Liver (tissue), 9 donors: ENCODE measurements around the gene ACOT2. TPM values are rescaled to one million over a fixed set of nuclear protein-coding genes. Genes with fewer than 3 reads are reported as not detected.
"Not testable (repeated sequence)": the region's sequence is repeated elsewhere in the genome, so short reads cannot be mapped to it uniquely, and the experiment has no call there.

Experiments used
- DNase-seq: peaks from one replicate; pipeline ENCODE4 v3.0.0-alpha.2; 2017; ENCODE audit warnings: low spot score
- H3K27ac ChIP-seq, 2 donors: one replicate each; pipeline ENCODE4 v1.7.0; 2013; ENCODE audit warnings: inconsistent platforms in 2 of 2, low read length in 2 of 2, control low read depth in 1 of 2, low read depth in 1 of 2, mild to moderate bottlenecking in 1 of 2
- H3K27me3 ChIP-seq, 4 donors: one replicate each; pipeline versions ENCODE4 v1.6.1 to v1.7.0; 2013; ENCODE audit warnings: low read length in 3 of 4, inconsistent platforms in 1 of 4, mild to moderate bottlenecking in 1 of 4, moderate library complexity in 1 of 4; ENCODE audit not compliant: control insufficient read depth in 4 of 4, insufficient read depth in 4 of 4
- H3K36me3 ChIP-seq, 4 donors: one replicate each; pipeline versions ENCODE4 v1.6.1 to v1.7.0; 2013; ENCODE audit warnings: low read length in 3 of 4, mild to moderate bottlenecking in 3 of 4, low read depth in 1 of 4, moderate library complexity in 1 of 4; ENCODE audit not compliant: control insufficient read depth in 4 of 4, insufficient read depth in 3 of 4
- H3K4me1 ChIP-seq, 4 donors: one replicate each; pipeline versions ENCODE4 v1.6.1 to v1.7.0; 2013; ENCODE audit warnings: low read length in 3 of 4, mild to moderate bottlenecking in 3 of 4, moderate library complexity in 1 of 4; ENCODE audit not compliant: control insufficient read depth in 4 of 4, insufficient read depth in 4 of 4
- H3K4me3 ChIP-seq, 3 donors: one replicate each; pipeline versions ENCODE4 v1.6.1 to v1.7.0; 2013; ENCODE audit warnings: low read length in 3 of 3, control low read depth in 1 of 3, low read depth in 1 of 3, mild to moderate bottlenecking in 1 of 3
- H3K9ac ChIP-seq, 2 donors: one replicate each; pipeline ENCODE4 v1.7.0; 2013; ENCODE audit warnings: low read length in 2 of 2, mild to moderate bottlenecking in 2 of 2, moderate library complexity in 2 of 2, control low read depth in 1 of 2, low read depth in 1 of 2
- H3K9me3 ChIP-seq, 4 donors: one replicate each; pipeline versions ENCODE4 v1.6.1 to v1.7.0; 2013; ENCODE audit warnings: low read length in 3 of 4; ENCODE audit not compliant: control insufficient read depth in 4 of 4
- HNF4A ChIP-seq, 2 donors: conservative IDR thresholded peaks; 2 replicates each; pipeline ENCODE4 v1.6.1; 2016; ENCODE audit warnings: antibody characterized with exemption in 2 of 2, mild to moderate bottlenecking in 2 of 2
- RXRA ChIP-seq, 2 donors: IDR thresholded peaks; 2 replicates each; pipeline ENCODE4 v1.6.1; 2017 to 2018; ENCODE audit warnings: antibody characterized with exemption in 2 of 2, mild to moderate bottlenecking in 1 of 2
- WGBS: extraction: QIAGEN DNeasy Blood & Tissue Kit; methylation state at CpG from one replicate; pipeline ENCODE4 v1.1.7; 2013; 5-methylcytosine and 5-hydroxymethylcytosine counted together
- polyA plus RNA-seq, 2 donors: library from polyadenylated mRNA; stranded (reverse) in 1 of 2; unstranded in 1 of 2; fragments of 200-250 nt in 1 of 2; fragments of >200 nt in 1 of 2; fragmentation: Nextera tagmentation in 1 of 2; extraction: Ambion mirVana in 1 of 2; gene quantifications; one replicate each; pipeline versions ENCODE4 v1.2.1 to v1.2.3, GENCODE V29; 2013 to 2015
- total RNA-seq, 2 donors: library from RNA; depleted of rRNA; stranded (reverse); fragments of >200 nt; gene quantifications; one replicate each; pipeline ENCODE4 v1.2.3, GENCODE V29; 2014
- donor health status: healthy.
- donor health status: healthy.
- donor health status: healthy.
- donor health status: healthy.
- donor health status: healthy.

ACOT2 gene
- total and polyA plus RNA-seq, 4 donors: 51.2 to 189 (median 151) TPM

- peak in 1 of 2 donors; percentile 15 for TF ChIP-seq HNF4A (conservative IDR thresholded peaks at IDR 0.05)
- not testable (repeated sequence) for H3K27ac ChIP-seq, H3K27me3 ChIP-seq, H3K4me3 ChIP-seq, DNase-seq, H3K4me1 ChIP-seq, H3K9ac ChIP-seq, H3K9me3 ChIP-seq, H3K36me3 ChIP-seq
- WGBS: 24% methylated on average over 2 of the region's 2 CpGs
Measured at GRCh38 chr14:73557201-73557600, 11.8 kb upstream of the ACOT2 start.

GRCh38 chr14:73558238-73558637 is 10.8 kb upstream of the ACOT2 start:
- H3K9ac ChIP-seq, H3K27ac ChIP-seq, H3K4me3 ChIP-seq, H3K36me3 ChIP-seq, H3K9me3 ChIP-seq, DNase-seq, H3K4me1 ChIP-seq, H3K27me3 ChIP-seq: not testable (repeated sequence)
- 78% methylated on average over 1 of the region's 2 CpGs for WGBS

GRCh38 chr14:73562256-73562655 is 6.8 kb upstream of the ACOT2 start:
- H3K4me1 ChIP-seq, H3K36me3 ChIP-seq, DNase-seq, H3K27ac ChIP-seq, H3K4me3 ChIP-seq, H3K9me3 ChIP-seq, H3K27me3 ChIP-seq, H3K9ac ChIP-seq: not testable (repeated sequence)
- 97% methylated on average over 7 of the region's 7 CpGs for WGBS

GRCh38 chr14:73562696-73563095 is 6.3 kb upstream of the ACOT2 start:
- not testable (repeated sequence) for DNase-seq, H3K4me1 ChIP-seq, H3K9me3 ChIP-seq, H3K4me3 ChIP-seq, H3K27ac ChIP-seq, H3K36me3 ChIP-seq, H3K27me3 ChIP-seq, H3K9ac ChIP-seq
- TF ChIP-seq RXRA (IDR thresholded peaks at IDR 0.05) (peak in 1 of 2 donors; percentile 52), HNF4A (conservative IDR thresholded peaks at IDR 0.05) (peak; percentile 23 to 68)
- 62% methylated on average over 6 of the region's 6 CpGs for WGBS

- 97% methylated on average over 18 of the region's 18 CpGs for WGBS
- not testable (repeated sequence) for H3K4me3 ChIP-seq, DNase-seq, H3K36me3 ChIP-seq, H3K27ac ChIP-seq, H3K27me3 ChIP-seq, H3K9ac ChIP-seq, H3K9me3 ChIP-seq
- H3K4me1 ChIP-seq: peaks cover 2 to 23% (median 6%) of the 10 kb centered on the region in 4 donors
Measured at GRCh38 chr14:73566431-73566830, 2.6 kb upstream of the ACOT2 start.

- not testable (repeated sequence) for H3K36me3 ChIP-seq, H3K9ac ChIP-seq, H3K4me3 ChIP-seq, H3K27me3 ChIP-seq, H3K9me3 ChIP-seq, H3K27ac ChIP-seq
- WGBS: 99% methylated on average over 6 of the region's 6 CpGs
- peaks cover 2 to 26% (median 6%) of the 10 kb centered on the region in 4 donors for H3K4me1 ChIP-seq
- DNase-seq: peak; percentile 9
Measured at GRCh38 chr14:73566935-73567334, 2.1 kb upstream of the ACOT2 start.
